DMS 273 (cell line): Measurements from ENCODE around the gene CPT1C.

Source experiments
- DNase-seq: peaks from one replicate; lab custom pipeline; 2025; ENCODE audit not compliant: unreplicated experiment; lab: John Stamatoyannopoulos, UW

The CPT1C gene

DNA sequence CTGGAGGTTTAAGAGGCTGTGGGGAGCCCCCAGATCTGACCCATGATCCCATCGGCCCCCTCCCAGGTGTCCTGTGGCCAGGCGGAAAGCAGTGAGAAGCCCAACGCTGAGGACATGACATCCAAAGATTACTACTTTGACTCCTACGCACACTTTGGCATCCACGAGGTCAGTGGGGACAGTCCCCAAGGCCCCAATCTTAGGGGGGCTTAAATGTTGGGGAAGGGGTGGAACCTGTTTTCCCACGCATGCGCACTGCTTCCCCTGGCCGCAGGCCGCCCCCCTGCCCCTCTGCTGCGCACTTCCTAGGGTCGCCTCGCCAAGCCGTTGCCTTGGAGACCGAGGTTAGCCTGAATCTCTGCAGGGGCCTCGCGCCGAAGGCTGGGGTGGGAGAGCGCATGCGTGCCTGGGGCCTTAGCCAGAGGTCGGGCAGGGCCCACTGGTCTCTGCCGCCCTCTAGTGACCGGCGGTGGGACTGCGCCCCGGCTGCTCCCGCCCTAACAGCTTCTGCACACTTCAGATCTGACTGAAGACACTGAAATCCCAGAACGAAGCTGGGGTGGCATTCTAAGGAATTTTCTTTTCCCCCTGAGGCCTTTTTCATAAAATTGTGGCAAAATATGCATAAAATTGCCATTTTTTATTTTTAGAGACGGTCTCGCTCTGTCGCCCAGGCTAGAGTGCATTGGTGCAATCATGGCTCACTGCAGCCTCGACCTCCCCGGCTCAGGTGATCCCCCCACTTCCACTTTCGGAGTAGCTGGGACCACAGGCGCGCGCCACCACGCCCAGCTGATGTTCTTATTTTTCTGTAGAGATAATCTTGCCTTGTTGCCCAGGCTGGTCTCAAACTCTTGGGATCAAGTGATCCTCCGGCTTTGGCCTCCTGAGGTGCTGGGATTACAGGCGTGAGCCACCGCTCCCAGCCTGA is 10.2 kb upstream of the CPT1C start:
- DNase-seq = peak; percentile 96

GRCh38 chr19:49681830-49682229 is 9.1 kb upstream of the CPT1C start:
- no peak for DNase-seq

GRCh38 chr19:49682274-49682673 is 8.6 kb upstream of the CPT1C start:
- DNase-seq = no peak

GRCh38 chr19:49683814-49684250 is 7.1 kb upstream of the CPT1C start:
- DNase-seq = no peak

DNA sequence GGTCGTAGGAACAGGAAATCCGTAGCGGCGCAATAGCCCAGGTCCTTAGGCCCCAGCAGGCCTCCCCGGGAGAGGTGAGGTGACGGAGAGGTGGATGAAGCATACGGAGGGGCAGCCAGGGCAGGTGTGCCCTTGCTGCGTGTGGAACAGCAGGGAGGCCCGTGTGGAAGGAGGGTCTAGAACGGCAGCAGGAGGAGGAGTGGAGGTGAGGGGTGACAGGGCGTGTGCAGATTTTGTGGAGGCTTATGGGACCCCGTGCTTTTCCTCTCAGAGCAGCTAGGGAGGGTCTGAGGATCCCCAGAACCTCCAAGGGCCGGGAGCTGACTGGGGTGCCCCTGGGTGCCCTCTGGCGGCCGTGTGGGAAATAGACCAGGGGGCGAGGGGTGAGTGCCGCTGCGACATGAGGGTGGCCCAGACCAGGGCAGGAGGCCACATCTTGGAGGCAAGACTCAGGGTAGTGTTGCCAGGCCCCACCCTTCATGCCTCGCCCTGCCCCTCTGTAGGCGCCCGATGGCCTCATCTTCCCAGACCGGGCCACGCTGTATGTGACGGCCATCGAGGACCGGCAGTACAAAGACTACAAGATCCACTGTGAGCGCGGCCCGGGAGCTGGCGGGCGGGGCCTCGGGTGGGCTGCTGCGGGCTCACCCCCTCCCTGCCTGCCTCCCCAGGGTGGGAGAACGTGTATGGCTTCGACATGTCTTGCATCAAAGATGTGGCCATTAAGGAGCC is 6.5 kb upstream of the CPT1C start:
- DNase-seq = peak; percentile 58

DNA sequence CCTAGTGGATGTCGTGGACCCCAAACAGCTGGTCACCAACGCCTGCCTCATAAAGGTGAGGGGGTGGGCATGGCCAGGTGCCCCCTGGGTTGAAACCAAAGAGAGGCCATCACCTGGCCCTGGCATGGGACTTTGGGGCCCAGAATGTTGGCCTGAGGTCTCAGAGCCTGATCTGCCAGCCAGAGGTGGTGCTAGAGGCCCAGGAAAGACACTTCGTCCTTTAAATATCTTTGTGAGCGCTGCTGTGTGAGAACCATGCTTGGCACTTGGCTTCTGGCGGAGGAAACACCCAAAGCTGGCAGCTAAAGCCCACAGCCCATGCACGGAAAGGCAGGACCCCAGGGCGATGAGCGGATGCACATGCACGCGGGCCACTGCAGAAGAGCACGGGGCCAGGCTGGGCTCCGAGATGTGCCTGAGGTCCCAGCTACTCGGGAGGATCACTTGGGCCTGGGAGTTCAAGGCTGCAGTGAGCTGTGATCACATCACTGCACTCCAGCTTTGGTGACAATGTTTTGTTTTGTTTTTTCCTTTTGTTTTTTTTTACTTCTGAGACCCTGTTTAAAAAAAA is 5.8 kb upstream of the CPT1C start:
- no peak for DNase-seq

- DNase-seq = no peak
Observed at GRCh38 chr19:49685845-49686332, 5.0 kb upstream of the CPT1C start.

DNA sequence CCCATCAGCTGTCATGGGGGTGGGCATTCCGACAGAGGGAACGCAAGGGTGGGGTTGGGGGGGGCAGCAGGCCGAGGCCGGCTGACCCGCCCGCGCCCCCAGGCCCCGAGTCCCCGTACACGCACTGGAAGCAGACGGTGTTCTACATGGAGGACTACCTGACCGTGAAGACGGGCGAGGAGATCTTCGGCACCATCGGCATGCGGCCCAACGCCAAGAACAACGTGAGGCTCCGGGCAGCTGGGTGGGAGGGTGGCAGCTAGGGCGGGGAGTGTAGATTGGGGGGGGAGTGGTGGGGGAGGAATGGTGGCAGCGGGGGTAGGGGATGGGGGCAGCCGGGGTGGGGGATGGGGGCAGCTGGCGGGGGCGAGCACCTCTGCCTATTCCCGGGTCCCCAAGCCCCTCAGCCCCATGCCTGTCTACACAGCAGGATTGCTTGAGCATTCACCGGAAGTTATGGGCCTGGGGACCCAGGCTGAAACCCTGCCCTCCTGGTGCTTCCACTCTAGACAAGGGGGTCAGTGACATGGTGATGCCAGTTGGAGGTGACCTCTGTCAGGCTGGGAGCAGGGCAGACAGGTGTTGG is 4.3 kb upstream of the CPT1C start:
- DNase-seq = no peak

- DNase-seq = no peak
Observed at GRCh38 chr19:49687150-49687549, 3.8 kb upstream of the CPT1C start.

DNA sequence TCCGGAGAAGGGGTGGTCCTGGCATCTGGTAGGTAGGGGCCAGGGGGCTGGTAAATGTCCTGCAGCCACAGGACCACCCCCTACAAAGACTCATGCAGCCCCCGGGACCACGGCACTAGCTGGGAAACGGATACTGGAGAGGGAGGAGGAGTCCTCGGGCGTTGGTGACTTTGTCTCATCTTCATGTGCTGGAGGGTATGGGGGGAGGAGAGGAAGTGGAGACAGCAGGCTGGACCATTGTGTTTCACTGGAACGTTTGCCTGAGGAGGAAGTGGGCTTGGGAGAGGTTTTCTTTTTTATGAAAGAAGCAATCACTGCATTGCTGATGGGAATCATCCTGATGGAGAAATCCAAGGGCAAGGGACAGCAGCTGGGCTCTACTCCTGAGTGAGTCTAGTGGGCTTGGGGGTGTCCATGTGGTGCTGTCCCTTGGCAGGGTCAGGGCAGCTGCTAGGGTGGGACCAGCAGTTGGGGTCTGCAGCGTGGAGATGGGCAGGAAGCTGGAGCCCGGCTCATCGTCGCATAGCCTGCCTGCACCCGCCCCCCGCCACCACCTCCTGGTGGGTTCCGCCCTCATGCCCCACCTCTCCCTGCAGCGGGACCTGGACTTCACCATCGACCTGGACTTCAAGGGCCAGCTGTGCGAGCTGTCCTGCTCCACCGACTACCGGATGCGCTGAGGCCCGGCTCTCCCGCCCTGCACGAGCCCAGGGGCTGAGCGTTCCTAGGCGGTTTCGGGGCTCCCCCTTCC is 3.2 kb upstream of the CPT1C start:
- peak; percentile 58 for DNase-seq

GRCh38 chr19:49688531-49689132 is 2.3 kb upstream of the CPT1C start:
- peak; percentile 46 for DNase-seq

GRCh38 chr19:49689133-49690078 is 1.5 kb upstream of the CPT1C start, which contains the start of gene ADM5:
TSS of gene ADM5 (plus strand) at chr19:49689594. CDS start at chr19:49689838, 244 bp downstream.
- peak; percentile 73 for DNase-seq

DNA sequence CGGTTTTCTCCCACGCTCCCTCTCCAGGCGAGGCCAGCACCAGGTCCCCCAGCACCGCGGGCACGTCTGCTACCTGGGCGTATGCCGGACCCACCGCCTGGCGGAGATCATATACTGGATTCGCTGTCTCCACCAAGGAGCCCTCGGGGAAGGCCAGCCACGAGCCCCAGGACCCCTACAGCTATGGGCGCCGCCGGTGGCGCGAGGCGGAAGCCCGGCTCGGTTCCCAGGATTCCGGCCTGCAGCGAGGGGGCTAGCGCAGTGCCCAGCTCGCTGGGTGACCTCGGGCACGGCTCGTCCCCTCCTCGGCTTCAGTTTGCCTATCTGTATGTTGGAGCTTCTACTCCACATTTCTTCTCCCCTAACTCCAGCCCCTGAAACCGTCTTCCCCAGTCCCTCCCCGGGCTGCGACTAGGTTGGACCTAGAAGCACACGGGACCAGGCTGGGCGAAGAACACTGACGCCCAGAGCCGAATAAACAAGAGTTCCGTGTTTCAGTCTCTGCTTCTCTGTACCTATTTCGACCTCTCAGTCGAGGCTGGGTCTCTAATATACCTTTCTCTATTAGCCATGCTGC is 749 bp upstream of the CPT1C start:
- DNase-seq = peak; percentile 74

GRCh38 chr19:49691243-49692146 is 579 bp downstream of the CPT1C start:
- peak; percentile 84 for DNase-seq

DNA sequence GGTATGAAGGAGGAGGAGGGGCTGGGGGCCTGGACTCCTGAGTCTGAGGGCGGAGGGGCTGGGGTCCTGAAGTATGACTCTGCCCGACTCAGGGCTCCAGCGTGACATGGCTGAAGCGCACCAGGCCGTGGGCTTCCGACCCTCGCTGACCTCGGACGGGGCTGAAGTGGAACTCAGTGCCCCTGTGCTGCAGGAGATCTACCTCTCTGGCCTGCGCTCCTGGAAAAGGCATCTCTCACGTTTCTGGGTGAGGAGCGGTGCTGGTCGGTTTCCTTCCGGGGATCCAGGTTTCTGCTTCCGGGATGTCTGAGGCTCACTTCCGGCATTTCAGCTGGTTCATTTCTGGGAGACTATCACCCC is 1.2 kb downstream of the CPT1C start:
- no peak for DNase-seq

DNA sequence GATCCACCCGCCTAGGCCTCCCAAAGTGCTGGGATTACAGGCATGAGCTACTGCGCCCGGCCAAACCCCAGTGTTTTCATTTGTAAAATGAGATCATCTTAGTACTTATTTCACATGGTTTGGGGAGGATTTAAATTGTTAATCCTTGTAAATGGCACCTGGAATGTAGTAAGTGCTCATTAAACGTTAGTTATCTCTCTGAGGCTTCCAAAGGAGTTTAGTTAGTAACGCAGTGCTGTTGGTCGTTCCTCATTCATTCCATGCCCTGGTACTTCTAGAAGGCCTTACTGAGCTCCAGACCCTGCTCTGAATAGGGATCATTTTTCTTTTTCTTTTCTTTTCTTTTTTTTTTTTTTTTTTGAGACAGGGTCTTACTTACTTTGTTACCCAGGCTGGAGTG is 5.2 kb downstream of the CPT1C start:
- DNase-seq = no peak

GRCh38 chr19:49696865-49697264 is 5.9 kb downstream of the CPT1C start:
- DNase-seq = no peak

- DNase-seq = no peak
Observed at GRCh38 chr19:49699364-49699763, 8.4 kb downstream of the CPT1C start.
